ENCODE data around the gene DHPS.
"Not testable (repeated sequence)": the region's sequence is repeated elsewhere in the genome, so short reads cannot be mapped to it uniquely, and the experiment has no call there.

Gene DHPS

DNA sequence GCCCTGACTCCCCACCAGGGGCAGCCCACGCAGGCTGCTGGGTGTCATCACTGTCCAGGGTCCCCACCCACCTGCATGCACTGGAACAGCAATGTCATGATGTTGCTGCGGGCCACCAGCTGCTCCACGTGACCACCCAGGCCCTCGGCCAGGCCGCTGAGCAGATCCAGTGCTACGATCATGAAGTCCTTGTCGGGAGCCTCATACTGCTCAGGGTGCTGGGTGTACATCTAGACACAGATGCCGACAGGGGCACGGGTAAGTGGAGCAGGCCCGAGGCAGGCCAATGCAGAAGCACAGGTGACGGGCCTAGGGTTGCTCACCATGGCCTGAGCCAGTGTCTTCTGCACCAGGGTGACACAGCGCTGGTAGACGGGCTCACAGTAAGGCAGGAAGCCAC is 23.5 kb upstream of the DHPS start:
- DNase-seq, result no peak

DNA sequence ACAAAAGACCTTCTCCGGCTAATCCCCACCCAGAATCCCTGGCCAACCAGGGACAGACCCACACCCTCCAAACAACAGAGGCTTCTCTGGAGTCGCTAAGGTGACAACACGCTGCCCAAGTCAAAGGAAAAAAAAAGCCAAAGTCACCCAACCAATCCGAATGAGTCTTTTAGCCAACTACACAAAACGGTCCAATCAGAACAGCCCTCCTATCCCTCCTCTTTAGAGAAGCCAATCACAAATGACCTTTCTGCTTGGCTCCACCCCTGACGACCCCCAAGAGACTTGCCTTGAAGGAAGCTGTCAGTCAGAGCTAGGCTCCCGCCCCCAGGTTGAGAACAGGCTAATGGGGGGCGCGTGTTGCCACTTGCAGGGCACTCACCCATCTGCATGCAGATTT is 21.4 kb upstream of the DHPS start:
- DNase-seq, result peak; percentile 35

DNA sequence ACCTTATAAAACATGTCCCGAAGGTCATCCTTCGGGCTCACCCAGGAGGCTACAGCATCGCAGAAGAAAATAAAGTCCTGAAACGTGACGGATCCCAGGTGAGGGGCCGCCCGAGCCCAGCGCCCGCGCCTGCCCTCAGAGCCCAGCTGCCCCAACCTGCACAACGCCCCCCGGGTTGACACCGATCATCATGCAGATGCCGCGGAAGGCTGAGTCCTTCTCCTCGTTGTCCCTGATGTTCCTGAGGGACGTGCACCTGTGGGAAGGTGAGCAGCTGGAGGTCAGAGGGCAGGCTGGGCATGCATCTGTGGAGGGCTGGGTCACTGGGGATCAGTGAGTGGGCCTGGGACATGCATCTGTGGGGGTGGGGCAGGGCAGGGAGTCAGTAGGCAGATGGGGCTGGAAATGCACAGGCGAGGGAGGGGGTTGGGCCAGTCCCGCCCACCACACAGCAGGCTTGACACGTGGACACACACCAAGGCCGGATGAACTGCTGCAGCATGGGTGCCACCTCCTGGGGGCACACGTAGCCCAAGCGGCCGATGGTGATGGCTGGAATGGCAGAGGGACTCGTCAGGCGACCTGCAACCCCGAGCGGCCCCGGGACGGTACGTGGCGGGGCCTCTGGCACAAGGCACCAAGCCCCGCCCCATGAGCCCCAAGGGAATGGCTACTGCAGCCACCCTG is 20.1 kb upstream of the DHPS start:
- DNase-seq, result no peak

DNA sequence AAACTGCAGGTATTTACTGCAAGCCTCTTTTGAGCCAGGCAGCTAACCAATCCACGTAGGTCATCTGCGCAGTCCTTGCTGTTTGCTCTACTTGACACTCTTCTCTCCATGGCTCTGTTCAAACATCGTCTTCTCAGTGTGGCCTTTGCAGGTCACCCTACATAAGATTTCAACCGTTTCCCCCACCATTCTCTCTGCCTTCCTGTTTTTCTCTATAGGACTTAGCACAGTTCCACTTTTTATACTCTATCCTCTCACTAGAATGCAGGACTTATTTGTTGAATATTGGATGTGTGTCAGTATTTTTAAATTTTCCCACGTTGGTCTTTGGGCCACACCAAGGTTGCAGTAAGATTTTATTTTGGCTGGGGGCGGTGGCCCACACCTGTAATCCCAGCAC is 16.5 kb upstream of the DHPS start:
- no peak for DNase-seq

DNA sequence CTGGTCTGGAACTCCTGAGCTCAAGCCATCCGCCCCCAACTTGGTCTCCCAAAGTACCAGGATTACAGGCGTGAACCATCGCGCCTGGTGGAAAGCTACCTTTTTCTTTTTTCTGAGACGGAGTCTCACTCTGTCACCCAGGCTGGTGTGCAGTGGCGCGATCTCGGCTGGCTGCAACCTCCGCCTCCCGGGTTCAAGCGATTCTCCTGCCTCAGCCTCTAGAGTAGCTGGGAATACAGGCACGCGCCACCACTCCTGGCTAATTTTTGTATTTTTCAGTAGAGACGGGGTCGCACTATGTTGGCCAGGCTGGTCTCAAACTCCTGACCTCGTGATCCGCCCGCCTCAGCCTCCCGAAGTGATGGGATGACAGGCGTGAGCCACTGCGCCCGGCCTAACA is 15.7 kb upstream of the DHPS start:
- DNase-seq, result not testable (repeated sequence)

DNA sequence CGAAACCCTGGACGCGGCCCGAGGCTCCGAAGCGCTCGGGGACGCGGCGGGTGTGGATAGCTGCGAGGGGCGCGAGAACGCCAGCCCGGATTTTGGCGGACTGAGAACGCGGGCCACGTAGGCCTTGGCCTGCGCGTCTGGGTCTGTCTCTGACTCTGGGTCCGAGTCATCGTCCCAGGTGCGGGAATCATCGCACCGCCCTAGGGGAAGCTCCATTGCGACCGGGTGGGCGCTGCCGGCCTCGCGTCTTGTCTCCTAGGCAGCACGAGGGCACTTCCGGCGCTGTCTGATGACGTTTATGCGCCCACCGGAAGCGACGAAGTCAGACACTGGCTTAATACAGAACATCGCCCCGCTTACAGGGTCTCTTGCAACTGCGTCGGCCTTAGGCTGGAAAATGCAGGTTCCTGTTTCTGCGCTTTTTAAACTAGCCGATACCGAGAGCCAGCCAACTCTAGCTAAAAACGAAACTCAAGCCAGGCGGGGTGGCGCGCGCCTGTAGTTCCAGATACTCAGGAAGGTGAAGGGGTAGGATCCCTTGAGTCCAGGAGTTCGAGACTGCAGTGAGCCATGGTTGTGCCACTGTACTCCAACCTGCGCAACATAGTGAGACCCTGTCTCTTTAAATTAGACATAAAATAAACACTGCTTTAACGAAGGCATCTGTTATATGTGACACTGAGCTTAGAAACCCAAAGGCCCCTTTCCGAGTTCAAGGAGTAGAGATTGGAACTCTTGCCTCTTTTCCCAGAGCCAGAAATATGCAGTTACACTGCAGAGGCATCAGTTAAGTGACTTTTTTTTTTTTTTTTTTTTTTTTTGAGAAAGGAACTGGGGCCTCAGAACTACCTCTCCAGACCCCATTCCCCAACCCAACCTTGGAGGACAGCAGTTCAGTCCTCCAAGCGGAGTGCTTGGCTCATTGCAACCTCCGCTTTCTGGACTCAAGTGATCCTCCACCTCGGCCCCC is 15.0 kb upstream of the DHPS start, which contains the start of gene FBXW9:
FBXW9 (minus strand) TSS at position 266 of the 970 bp plus-strand sequence; CDS start at position 216, 50 bp downstream.
- DNase-seq, result peak; percentile 97

DNA sequence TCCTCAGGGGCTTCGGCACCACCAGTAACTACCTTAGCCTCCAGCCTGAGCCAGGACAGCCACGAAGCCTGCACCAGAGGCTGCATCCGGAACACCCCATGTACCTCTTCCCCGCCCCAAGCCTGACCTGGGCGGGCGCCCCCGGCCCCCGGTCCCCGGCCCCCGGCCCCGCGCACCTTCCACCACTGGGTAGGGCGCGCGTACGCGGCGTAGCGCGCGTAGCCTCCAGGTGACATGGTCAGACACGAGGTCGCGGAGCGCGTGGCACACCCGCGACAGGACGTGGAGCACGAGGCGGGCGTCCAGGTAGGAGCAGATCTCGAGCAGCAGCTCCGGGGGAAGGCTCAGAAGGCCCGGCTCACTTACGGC is 14.3 kb upstream of the DHPS start:
- peak; percentile 34 for DNase-seq

DNA sequence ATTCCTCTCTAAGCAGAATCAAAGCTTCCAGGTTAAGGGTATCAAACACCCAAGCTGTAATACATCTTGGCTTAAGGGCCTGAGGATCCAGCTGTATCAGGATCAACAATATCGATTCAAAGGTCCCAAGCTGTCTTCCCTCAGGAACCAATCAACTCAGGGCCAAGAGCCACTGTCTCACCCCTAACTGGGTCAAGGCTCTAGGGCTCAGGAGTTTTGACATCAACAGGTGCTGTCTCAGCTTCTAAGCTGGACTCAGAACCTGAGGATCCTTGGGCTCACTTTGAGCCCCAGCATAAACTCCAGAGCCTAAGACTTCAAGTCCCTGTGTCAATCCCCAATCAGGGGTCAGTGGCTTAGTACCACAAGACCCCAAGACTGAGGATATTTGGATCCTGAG is 13.8 kb upstream of the DHPS start:
- no peak for DNase-seq

DNA sequence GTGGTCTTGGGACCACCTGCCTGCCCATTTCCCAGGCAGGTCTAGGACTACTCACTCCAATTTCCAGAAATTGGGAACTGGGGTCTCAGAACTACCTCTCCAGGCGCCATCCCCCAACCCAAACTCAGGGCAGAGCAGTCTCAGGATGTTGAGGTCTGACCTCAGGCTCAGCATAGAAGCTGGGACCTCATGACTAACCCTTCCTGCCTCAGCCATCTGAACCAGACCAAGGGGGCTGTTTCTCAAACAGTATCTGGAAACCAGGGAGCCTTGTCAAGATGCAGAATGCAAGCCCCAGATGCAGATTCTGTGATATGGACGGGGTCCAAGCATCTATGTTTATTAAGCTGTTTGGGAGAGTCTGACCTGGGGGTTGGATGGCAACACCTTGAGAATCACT is 13.4 kb upstream of the DHPS start:
- DNase-seq, result no peak

DNA sequence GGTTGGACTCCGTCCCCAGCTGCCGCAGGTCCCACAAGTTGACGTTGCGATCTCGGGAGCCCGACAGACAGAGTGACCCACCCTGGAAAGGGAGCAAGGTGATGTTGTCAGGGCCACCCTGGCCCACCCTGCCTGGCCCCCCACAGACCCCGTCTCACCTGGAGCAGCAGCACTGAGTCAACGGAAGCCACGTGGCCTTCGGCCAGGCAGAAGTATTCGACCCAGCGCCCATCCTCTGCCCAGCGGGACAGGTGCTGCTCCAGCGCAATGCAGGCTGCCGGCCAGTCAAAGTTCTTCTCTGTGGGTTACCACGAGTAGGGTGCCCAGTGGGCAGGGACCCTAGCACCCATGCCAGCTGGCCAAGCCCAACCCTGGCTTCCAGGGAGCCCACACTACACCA is 13.0 kb upstream of the DHPS start:
- DNase-seq, result no peak

DNA sequence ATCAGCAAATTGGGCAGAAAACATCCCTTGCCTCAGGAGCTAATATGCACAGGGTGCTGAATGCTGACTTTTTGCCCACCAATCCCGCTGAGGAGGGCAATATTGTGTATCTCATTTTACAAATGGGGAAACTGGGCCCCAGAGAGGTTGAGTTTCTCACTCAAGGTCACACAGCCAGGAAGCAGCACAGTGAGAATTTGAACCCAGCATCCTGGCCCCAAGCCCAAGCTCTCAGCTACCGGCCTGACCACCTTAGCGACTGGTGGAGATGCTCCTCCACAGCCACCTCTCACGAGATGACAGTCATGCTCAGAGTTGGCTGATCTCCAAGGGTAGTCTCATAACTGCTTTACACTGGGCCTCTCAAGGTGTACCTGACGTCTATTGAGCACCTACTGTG is 11.3 kb upstream of the DHPS start:
- no peak for DNase-seq

DNA sequence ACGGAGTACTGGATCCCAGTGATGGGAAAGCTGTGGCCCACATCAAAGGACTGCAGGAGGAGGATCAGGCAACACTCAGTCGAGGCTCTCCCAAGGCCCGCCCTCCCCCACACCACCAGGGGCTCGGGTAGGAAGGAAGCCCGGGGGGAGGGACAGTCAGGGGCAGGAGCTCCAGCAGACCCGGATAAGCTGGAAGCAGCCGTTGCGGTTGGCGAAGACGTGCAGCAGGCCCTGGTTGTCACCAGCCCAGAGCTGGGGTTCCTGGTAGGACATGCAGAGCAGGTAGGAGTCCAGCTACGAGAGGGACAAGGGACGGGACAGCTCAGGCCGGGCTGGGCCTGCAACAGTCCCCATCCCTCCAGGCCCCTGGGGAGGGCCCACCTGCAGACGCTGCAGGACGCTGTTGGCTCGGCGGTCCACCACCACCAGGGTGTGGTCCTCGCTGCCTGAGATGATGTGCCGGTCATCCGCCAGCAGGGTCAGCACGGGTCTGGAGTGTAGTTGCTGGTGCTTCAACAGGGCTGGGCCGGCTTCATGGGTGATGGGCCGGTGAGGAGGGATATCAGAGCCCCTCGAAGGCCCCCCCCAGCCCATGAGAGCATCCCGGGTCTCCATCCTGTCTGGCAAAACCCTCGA is 8.0 kb upstream of the DHPS start:
- DNase-seq, result no peak

DNA sequence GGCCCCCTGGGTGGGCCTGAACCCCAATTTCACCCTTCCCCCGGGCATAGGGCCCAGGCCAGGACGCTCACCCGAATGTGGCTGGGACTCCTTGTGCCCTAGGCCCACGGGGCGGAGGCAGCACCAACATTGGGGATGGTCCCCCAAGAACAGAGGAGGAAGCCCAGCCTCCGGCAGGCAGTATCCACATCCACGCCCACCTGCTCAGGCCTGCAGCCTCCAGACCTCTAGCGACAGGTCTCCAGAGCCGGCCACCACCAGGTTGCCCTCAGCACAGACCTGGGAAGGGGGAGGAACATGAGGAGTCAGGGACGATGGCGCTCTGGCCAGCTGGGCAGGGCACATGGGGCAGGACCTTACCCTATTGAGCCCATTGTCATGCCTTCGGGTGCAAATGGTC is 7.3 kb upstream of the DHPS start:
- DNase-seq, result no peak

DNA sequence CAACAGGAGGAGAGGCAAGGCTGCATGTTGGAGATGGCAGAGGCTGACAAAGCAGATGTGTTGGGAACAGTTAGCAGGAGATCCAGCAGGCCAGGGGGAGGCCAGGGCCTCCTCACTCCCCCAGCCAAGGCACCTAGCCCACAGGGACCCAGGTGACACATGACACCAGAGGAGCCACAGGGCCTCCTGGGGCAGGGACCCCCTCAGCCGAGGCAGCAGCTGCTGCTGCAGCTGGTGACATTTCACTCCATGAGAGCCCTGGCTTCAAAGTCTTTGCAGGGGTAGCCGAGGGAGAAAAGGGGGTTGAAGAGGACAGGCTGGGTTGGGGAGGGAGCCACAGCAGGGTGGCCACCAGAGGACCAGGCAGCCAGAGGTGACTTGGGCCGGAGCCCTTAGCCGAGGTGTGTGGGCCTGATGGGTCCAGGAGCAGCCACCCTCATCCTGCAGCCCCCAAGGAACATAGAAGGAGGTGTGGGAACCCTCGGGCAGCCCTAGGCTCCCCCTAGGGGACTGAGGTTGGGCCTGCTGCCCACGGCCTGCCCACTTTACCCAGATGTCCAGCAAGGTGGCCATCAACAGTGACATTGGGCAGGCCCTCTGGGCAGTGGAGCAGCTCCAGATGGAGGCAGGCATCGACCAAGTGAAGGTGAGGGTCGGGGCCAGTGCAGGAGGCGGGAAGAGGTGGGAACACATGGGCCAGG is 6.0 kb upstream of the DHPS start, which contains the start of gene GNG14:
GNG14 (plus strand) TSS at position 503 of the 701 bp plus-strand sequence; CDS start at position 554, 51 bp downstream.
- DNase-seq, result no peak

DNA sequence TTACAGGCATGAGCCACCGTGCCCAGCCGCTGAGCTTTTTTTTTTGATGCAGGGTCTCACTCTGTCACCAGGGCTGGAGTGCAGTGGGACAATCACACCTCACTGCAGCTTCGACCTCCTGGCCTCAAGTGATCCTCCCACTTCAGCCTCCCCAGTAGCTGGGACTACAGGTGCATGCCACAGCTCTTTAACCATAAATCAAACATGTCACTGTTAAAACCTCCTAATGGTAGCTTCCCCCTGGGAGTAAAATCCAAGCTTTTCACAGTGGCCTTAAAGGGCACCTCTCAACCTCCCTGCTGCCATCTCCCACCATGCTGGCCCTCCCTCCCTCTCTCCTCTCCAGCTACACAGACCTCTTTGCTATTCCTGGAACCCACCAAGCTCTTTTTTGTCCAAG is 4.2 kb upstream of the DHPS start:
- DNase-seq, result no peak

DNA sequence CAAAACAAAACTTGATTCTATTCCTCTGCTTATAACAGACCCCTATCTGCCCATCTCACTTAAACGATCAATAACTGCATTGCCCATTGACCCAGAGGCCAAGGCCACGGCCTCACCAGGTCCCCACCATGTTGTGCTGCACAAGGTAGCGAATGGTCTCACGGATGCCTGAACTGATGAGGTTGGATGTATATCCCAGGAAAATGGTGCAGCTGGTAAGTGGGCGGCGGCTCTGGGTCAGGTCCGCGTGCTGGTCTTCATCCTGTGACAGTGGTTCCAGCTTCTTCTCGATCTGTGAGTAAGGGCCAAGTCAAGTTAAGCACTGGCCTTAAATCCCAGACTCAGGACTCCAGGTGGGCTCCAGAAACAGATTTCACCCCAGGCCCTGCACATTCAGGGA is 1.6 kb downstream of the DHPS start:
- DNase-seq, result no peak

DNA sequence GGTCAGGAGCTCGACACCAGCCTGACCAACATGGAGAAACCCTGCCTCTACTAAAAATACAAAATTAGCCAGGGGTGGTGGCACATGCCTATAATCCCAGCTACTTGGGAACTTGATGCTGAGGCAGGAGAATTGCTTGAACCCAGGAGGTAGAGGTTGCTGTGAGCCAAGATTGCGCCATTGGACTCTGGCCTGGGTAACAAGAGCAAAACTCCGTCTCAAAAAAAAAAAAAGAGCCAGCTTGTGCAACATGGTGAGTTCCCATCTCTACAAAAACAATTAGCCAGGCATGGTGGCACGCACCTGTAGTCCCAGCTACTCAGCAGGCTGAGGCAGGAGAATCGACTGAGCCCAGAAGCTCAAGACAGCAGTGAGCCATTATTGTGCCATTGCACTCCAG is 3.6 kb downstream of the DHPS start:
- not testable (repeated sequence) for DNase-seq

DNA sequence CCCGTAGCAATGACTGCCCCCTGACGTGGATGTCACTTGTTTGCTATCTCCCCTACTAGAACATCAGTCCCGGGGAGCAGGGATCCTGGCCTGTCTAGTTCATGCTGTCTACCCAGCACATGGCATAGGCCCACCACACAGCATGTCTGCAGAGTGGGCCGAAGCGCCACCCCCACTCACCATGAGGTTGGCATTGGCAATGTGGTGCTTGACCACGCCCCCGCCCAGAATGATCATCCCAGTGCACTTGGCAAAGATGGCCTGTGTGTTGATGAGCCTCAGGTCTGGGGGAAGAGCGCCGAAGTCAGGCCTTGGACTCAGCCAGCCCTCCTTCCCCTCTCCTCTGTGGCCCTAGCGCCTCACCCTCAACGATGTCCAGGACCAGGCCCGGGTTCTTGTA is 4.8 kb downstream of the DHPS start:
- DNase-seq, result no peak

DNA sequence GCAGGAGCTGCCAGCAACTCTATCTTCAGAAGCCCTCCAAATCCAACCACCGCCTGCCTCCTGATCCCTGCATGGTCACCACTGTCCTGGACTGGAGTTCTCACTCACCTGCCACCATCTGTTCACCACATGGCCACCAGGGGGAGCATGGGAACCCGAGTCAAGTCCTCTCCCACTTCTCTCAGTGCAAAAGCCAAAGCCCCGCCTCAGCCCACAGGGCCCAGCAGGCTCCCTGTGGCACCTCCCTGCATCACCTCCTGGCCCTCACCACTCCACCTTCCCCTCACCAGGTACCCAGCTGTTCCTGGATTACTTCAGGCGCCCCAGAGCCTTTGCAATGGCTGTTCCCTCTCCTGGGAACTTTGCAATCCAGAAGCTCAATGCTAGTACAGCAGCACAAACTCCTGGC is 5.3 kb downstream of the DHPS start:
- DNase-seq, result peak; percentile 89

DNA sequence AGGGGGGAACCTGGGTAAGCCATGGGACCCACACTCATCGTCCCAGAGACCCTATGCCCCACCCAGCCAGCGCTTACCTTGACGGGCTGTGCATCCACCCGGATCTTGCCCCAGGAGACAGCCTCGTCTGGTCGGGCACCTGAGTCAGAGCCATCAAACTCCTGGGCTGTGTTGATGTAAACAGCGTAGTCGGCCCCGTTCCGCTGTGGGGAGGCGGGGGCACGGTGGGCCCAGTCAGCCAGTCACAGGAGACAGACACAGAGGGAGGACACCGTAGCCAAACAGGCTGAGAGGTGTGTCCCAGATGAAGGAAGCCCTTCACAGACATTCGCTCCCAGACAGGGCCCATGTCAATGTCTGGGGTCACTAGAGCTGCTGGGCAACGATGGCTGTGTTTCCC is 5.7 kb downstream of the DHPS start:
- DNase-seq, result no peak

DNA sequence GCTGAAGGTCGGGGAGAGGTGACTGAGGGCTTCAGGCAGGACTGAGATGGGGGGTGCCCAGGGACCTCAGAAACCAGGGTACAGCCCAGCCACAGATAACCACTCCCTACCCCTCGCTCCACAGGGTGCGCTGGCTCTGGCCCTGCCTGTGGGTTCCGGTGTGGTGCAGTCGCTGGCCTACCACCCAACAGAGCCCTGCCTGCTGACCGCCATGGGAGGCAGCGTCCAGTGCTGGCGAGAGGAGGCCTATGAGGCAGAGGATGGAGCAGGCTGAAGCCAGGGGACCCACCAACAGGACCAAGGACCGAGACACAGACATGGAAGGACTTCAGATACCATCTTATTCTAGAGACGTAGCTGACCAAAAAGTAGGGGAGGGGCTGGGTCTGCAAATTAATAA is 6.3 kb downstream of the DHPS start:
- no peak for DNase-seq

DNA sequence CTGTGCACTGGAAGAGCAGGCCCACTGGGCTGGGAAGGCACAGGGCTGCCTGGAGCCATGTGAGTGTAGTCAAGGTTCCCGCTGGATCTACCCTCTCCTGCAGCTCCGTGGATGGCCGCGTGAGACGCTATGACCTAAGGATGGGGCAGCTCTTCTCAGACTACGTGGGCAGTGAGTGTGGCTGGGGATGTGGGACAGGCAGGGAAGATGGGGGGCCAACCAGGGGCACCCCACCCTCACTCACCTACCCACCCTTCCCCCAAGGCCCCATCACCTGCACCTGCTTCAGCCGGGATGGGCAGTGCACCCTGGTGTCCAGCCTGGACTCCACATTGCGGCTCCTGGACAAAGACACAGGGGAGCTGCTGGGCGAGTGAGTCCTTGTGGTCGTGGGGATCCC is 8.9 kb downstream of the DHPS start:
- DNase-seq, result no peak
